Erythroblast (primary cell): ENCODE results near the gene NSL1.
"Not testable (repeated sequence)": the region's sequence is repeated elsewhere in the genome, so short reads cannot be mapped to it uniquely, and the experiment has no call there.

Experiments
- DNase-seq, 2 experiments: peaks; one replicate each; lab custom pipeline; 2025; lab: John Stamatoyannopoulos, UW
- GATA1 ChIP-seq: IDR thresholded peaks from 2 replicates; pipeline ENCODE4 v1.6.1; 2011; ENCODE audit warnings: low read depth, mild to moderate bottlenecking, control low read depth, low read length, moderate library complexity
- POLR2A ChIP-seq: IDR thresholded peaks from 2 replicates; pipeline ENCODE4 v1.6.1; 2011; ENCODE audit warnings: mild to moderate bottlenecking, low read length

Gene NSL1

GRCh38 chr1:212814537-212815334 is 23.2 kb upstream of the NSL1 start:
- peak; percentile 15 to 47 for DNase-seq
- no peak for TF ChIP-seq POLR2A
- TF ChIP-seq GATA1: no peak

DNA sequence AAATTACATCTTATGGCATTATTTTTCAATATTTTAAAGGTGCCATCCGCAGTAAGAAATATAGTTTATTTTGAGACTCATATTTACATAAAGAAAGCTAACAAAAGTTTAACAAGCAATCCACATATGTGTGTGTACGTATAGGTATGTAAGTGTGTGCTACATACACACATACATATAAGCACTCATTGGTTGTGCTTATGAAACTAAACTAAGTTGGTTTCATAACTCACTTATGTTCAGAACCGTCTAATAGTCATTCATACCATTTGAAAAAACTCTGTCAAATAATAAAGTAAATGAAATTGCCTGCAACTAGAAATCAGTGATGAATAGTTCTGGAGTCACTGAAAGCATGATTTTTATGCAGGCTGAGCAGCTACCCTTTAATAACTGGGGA is 14.2 kb upstream of the NSL1 start:
- TF ChIP-seq GATA1 (no peak), POLR2A (no peak)

DNA sequence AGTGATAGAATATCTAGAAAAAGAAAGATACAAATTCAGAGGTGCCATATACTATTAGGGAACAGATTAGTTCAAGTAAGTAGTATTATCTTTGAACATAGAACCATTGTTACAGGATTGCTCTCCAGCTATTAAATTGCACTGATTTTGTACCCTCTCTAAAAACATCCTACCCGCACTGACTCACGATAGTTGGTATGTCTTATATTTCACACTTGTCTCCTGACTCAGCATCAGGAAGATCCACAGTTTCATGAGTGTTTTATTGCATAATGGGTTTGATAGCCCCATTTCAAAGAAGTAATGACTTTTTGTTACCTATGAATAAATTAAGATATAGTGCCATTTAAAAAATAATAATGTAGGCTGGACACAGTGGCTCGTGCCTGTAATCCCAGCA is 6.1 kb upstream of the NSL1 start:
- no peak for TF ChIP-seq POLR2A
- TF ChIP-seq GATA1: no peak
- no peak for DNase-seq

More for the DNA sequence above, 14.2 kb upstream of the NSL1 start:
- DNase-seq: no peak

GRCh38 chr1:212794561-212795014 is 3.0 kb upstream of the NSL1 start:
- DNase-seq: peak in 1 of 2 experiments; percentile 7
- TF ChIP-seq POLR2A: no peak
- no peak for TF ChIP-seq GATA1

- peak; percentile 32 to 44 for DNase-seq
- no peak for TF ChIP-seq GATA1
- no peak for TF ChIP-seq POLR2A
Observed at GRCh38 chr1:212792396-212792908, 875 bp upstream of the NSL1 start.

DNA sequence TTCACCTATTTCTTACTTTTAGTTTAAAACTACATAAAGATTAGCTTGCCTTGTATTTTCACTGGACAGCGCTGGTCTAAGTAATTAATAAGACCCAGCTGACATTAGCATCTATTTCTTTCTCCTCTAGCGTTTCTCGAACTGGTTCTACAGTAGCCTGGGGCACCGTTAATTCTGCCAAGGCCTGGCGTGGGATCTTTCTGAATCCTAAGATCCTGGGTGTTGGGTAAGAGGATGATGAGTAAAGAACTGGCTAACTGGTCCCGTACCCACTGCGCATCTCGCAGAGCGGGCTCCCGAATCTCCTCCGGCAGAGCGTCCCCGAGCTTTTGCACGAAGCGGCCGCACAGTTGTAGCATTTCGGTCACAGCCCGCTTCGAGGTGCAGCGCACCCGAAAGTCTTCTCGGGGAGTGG is 309 bp downstream of the NSL1 start:
- DNase-seq: peak in 1 of 2 experiments; percentile 90

DNA sequence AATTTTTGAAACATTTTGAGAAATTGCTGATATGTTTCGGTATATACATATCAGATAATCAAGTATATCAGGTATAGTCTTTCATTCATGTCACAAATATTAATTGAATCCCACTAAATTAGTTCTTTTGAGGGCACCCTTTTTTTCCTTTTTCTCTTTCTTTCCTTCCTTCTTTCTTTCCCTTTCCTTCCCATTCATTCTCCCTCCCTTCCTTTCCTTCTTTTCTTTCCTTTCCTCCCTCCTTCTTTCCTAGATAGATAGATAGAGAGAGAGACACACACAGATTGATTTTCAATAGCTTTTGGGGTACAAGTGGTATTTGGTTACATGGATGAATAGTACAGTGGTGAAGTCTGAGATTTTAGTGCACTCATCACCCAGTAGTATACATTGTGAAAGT is 5.7 kb downstream of the NSL1 start:
- TF ChIP-seq POLR2A (no peak), GATA1 (no peak)
- no peak for DNase-seq

More for the DNA sequence above, 309 bp downstream of the NSL1 start:
- TF ChIP-seq POLR2A (no peak), GATA1 (no peak)

DNA sequence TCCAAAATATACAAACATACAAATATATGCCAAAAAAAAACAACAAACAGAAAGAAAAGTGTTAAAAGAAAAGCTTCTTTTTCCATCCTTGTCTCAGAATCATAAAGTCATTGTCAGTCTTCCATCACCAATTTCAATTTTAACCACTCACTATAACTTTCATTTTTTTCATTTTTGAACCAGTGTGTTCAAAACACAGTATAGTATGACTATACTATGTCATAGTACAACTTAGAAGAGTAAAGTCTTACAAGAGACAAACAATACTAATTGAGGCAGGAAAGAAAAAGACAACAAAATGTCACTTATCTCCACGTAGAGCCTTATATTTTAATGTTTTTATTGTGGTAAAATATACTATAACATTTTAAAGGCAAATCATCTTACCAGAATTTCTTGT is 7.6 kb downstream of the NSL1 start:
- DNase-seq: no peak
- no peak for TF ChIP-seq POLR2A
- no peak for TF ChIP-seq GATA1

GRCh38 chr1:212782422-212783154 is 9.0 kb downstream of the NSL1 start:
- TF ChIP-seq POLR2A: no peak
- TF ChIP-seq GATA1: no peak

GRCh38 chr1:212781225-212781624 is 10.4 kb downstream of the NSL1 start:
- TF ChIP-seq POLR2A (no peak), GATA1 (no peak)
- no peak for DNase-seq

More at GRCh38 chr1:212782422-212783154, 9.0 kb downstream of the NSL1 start:
- peak; percentile 21 to 52 for DNase-seq

GRCh38 chr1:212780759-212781158 is 10.8 kb downstream of the NSL1 start:
- DNase-seq: no peak
- TF ChIP-seq POLR2A (no peak), GATA1 (no peak)

DNA sequence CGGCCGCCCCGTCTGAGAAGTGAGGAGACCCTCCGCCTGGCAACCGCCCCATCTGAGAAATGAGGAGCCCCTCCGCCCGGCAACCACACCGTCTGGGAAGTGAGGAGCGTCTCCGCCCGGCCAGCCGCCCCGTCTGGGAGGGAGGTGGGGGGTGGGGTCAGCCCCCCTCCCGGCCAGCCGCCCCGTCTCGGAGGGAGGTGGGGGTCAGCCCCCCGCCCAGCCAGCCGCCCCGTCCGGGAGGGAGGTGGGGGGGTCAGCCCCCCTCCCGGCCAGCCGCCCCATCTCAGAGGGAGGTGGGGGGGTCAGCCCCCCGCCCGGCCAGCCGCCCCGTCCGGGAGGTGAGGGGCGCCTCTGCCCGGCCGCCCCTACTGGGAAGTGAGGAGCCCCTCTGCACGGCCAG is 12.5 kb downstream of the NSL1 start:
- DNase-seq: not testable (repeated sequence)

DNA sequence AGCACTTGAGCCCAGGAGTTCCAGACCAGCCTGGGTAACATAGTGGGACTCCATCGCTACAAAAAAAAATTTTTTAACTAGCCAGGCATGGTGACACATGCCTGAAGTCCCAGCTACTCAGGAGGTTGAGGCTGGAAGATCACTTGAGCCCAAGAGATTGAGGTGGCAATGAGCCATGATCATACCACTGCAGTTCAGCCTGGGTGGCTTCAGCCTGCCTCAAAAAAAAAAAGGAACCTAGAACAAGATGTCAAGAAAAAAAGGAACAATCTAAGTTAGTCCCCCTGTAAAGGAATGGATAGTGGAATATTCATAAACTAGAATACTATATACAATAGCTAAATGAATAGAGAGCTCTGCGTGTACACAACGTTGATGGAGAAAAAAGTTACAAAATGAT is 14.4 kb downstream of the NSL1 start:
- DNase-seq: no peak
- no peak for TF ChIP-seq GATA1

DNA sequence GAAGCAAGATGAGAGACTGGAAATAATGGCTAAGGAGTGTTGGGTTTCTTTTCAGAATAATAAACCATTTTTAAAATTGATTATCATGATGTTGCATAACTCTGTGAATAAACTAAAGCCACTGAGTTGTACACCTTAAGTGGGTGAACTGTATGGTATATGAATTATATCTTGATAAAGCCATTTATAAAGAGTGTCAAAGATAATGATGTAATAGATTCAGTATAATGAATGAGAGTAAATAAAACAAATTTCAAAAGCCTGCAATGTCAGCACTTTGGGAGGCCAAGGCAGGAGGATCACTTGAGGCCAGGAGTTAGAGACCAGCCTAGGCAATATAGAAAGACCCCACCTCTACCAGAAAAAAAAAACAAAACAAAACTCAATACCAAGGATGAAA is 16.3 kb downstream of the NSL1 start:
- TF ChIP-seq POLR2A (no peak), GATA1 (no peak)
- DNase-seq: no peak
